Endothelial cell of umbilical vein (primary cell): ENCODE data around the gene DDIT3. TPM values are rescaled to one million over a fixed set of nuclear protein-coding genes. Genes with fewer than 3 reads are reported as not detected.
"Not testable (repeated sequence)": the region's sequence is repeated elsewhere in the genome, so short reads cannot be mapped to it uniquely, and the experiment has no call there.

Experiments
- BruUV-seq: library from RNA; stranded (reverse); fragments of 400-500 nt; replicated peaks from 2 replicates; lab custom pipeline; 2021; lab: Mats Ljungman, UMichigan
- CTCF ChIA-PET: fragments of 300-600, 350-600 bp; sonication (Branson Sonifier 250); formaldehyde crosslinking; loops from one replicate; lab custom pipeline; 2021; ENCODE audit warnings: antibody characterized with exemption, inconsistent platforms; lab: Charles Lee
- POLR2A ChIA-PET: fragments of 300-600, 350-600 bp; sonication (Branson Sonifier 250); formaldehyde crosslinking; loops from one replicate; lab custom pipeline; 2021; ENCODE audit warnings: antibody characterized with exemption, inconsistent platforms; lab: Charles Lee
- DNase-seq: peaks from one replicate; pipeline ENCODE4 v3.0.0-alpha.2; 2011; ENCODE audit warnings: low read depth, low spot score
- FAIRE-seq: peaks from 2 replicates; lab custom pipeline; 2011; peaks lifted over from hg19 to GRCh38; lab: Jason Lieb, UNC
- H2AFZ ChIP-seq: 2 replicates; pipeline ENCODE4 v1.6.0; 2012; ENCODE audit warnings: low read depth, low read length, control low read depth, inconsistent platforms
- H3K27ac ChIP-seq: 2 replicates; pipeline ENCODE4 v1.5.1; 2011; ENCODE audit warnings: low read depth, mild to moderate bottlenecking, control low read depth, low read length, moderate library complexity; ENCODE audit not compliant: insufficient read depth
- H3K27me3 ChIP-seq, 2 experiments: 2 replicates each; pipeline versions ENCODE4 v1.6.0 to v1.6.1; 2011; ENCODE audit warnings: low read length in 2 of 2, mixed read lengths in 1 of 2; ENCODE audit not compliant: control insufficient read depth in 2 of 2, insufficient read depth in 2 of 2
- H3K36me3 ChIP-seq, 2 experiments: 2 replicates in 1 of 2; 3 replicates in 1 of 2; pipeline ENCODE4 v1.5.1; 2011; ENCODE audit warnings: low read length in 2 of 2, mild to moderate bottlenecking in 1 of 2, moderate library complexity in 1 of 2; ENCODE audit not compliant: control insufficient read depth in 2 of 2, insufficient read depth in 2 of 2; ENCODE audit errors: extremely low read depth in 1 of 2
- H3K4me1 ChIP-seq: 3 replicates; pipeline ENCODE4 v1.5.1; 2011; ENCODE audit warnings: mild to moderate bottlenecking, low read length; ENCODE audit not compliant: control insufficient read depth, insufficient read depth; ENCODE audit errors: extremely low read depth
- H3K4me2 ChIP-seq: 2 replicates; pipeline ENCODE4 v1.6.1; 2011; ENCODE audit warnings: low read length, control low read depth, mixed read lengths; ENCODE audit not compliant: insufficient read depth
- H3K4me3 ChIP-seq, 3 experiments: fragments of 200-600 bp in 1 of 3; sonication (generic), shearing (Covaris generic) in 1 of 3; replicated peaks in 1 of 3; 2 replicates each; pipeline ENCODE4 v1.5.1; 2011 to 2016; ENCODE audit warnings: control low read depth in 3 of 3, low read length in 3 of 3, mild to moderate bottlenecking in 2 of 3, inconsistent platforms in 1 of 3, low read depth in 1 of 3, moderate library complexity in 1 of 3; ENCODE audit not compliant: insufficient read depth in 1 of 3
- H3K79me2 ChIP-seq: 2 replicates; pipeline ENCODE4 v1.6.0; 2012; ENCODE audit warnings: low read length, inconsistent platforms; ENCODE audit not compliant: control insufficient read depth, insufficient read depth
- H3K9ac ChIP-seq: replicated peaks from 2 replicates; pipeline ENCODE3; 2011; ENCODE audit warnings: low read length, control low read depth; ENCODE audit not compliant: insufficient read depth; ENCODE audit errors: extremely low read depth
- H3K9me1 ChIP-seq: replicated peaks from 3 replicates; pipeline ENCODE4 v1.6.0; 2011; ENCODE audit warnings: mild to moderate bottlenecking, low read length; ENCODE audit not compliant: control insufficient read depth, insufficient read depth; ENCODE audit errors: extremely low read depth
- H3K9me3 ChIP-seq: replicated peaks from 2 replicates; pipeline ENCODE4 v1.5.1; 2012; ENCODE audit warnings: low read length, inconsistent platforms; ENCODE audit not compliant: control insufficient read depth, insufficient read depth
- H4K20me1 ChIP-seq: replicated peaks from 2 replicates; pipeline ENCODE3; 2011; ENCODE audit warnings: mild to moderate bottlenecking, low read length; ENCODE audit not compliant: control insufficient read depth, insufficient read depth; ENCODE audit errors: extremely low read depth
- CTCF ChIP-seq, 2 donors: IDR thresholded peaks; 1 replicate in 1 of 2; 2 replicates in 1 of 2; pipeline ENCODE4 v1.5.1; 2011; ENCODE audit warnings: low read length in 2 of 2, mild to moderate bottlenecking in 2 of 2, moderate library complexity in 2 of 2, control low read depth in 1 of 2, inconsistent platforms in 1 of 2, low read depth in 1 of 2; ENCODE audit not compliant: insufficient read depth in 1 of 2; ENCODE audit errors: extremely low read depth in 1 of 2
- FOS ChIP-seq: IDR thresholded peaks from 2 replicates; pipeline ENCODE4 v1.6.1; 2011; ENCODE audit warnings: mild to moderate bottlenecking, low read length, moderate library complexity, borderline replicate concordance; ENCODE audit not compliant: insufficient read depth
- GATA2 ChIP-seq: IDR thresholded peaks from 2 replicates; pipeline ENCODE4 v1.7.0; 2011; ENCODE audit warnings: low read depth, mild to moderate bottlenecking, moderate library complexity, mixed read lengths, low read length; ENCODE audit not compliant: insufficient read length, insufficient read depth
- JUN ChIP-seq: IDR thresholded peaks from 2 replicates; pipeline ENCODE4 v1.6.1; 2011; ENCODE audit warnings: borderline replicate concordance, low read depth; ENCODE audit not compliant: insufficient read length, insufficient read depth
- MAX ChIP-seq: IDR thresholded peaks from 2 replicates; pipeline ENCODE4 v1.6.1; 2011; ENCODE audit not compliant: insufficient read depth, insufficient read length
- MYC ChIP-seq: IDR thresholded peaks from one replicate; pipeline ENCODE4 v1.6.1; 2011; ENCODE audit warnings: mild to moderate bottlenecking, low read depth, low read length
- POLR2A ChIP-seq: IDR thresholded peaks from 2 replicates; pipeline ENCODE4 v1.6.1; 2012; ENCODE audit warnings: low read depth, mild to moderate bottlenecking, control low read depth, low read length
- dilution Hi-C: fragments of 300-500 bp; cut with MboI; formaldehyde crosslinking; loops from one replicate; pipeline ENCODE4 v1.15.0; 2019; ENCODE audit warnings: low sequenced_read_pairs; ENCODE audit not compliant: extremely low pct_ligation_motif_present
- intact Hi-C: fragments of 100-400 bp; cut with micrococcal nuclease; formaldehyde crosslinking; loops from one replicate; pipeline ENCODE4 v1.10.0; 2022
- polyA plus RNA-seq, 4 experiments: library from polyadenylated mRNA; depleted of rRNA in 3 of 4; stranded (reverse) in 3 of 4; unstranded in 1 of 4; fragments of >200 nt; gene quantifications; 2 replicates each; pipeline versions ENCODE4 v1.2.1 to v1.2.3, GENCODE V29; 2011 to 2012; ENCODE audit warnings: missing spikeins in 1 of 4
- total RNA-seq: library from RNA; stranded (reverse); gene quantifications from 2 replicates; pipeline ENCODE4 v1.2.3, GENCODE V29; 2021

DDIT3 gene
- total and polyA plus RNA-seq, 2 donors (not counting 3 experiments of a cell fraction or from before 2014, with no cell fraction given) = 13.7 to 22.0 TPM

DNA sequence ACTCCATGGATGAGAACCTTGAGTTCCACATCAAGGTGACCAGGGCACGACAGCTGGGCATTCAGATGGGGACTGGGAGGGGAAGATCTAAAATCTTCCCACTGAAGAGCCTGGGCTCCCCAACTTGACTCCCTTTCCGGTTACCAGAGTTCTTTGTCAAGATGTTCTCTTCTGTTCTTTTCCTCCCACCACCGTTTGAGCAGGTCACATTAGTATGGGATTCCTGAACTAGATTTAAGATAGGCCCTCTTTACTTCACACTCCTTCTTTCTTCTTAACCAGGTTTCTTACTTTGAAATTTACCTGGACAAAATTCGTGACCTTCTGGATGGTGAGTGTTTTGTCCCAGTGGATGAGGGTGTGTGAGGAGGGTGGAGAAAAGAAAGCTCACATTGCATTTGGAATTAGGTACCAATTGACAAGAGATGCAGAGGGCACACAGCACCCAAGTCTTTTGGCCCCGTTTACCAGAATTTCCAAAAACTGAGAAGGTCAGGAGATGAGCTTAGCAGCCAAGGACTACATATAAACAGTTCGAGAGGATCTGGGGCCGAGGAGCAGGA is 43.9 kb upstream of the DDIT3 start:
- Histone ChIP-seq H3K36me3 (no peaks in the 10 kb centered on the region), H3K9me1 (no peaks in the 10 kb centered on the region), H3K4me3 (no peak overlapping the region), H3K4me1 (no peaks in the 10 kb centered on the region), H3K9me3 (no peaks in the 10 kb centered on the region), H4K20me1 (no peaks in the 10 kb centered on the region), H3K27me3 (peaks cover 7 to 9% of the 10 kb centered on the region in 2 experiments), H3K4me2 (no peak overlapping the region), H3K9ac (no peak overlapping the region), H3K79me2 (no peaks in the 10 kb centered on the region), H3K27ac (no peak overlapping the region), H2AFZ (no peak overlapping the region)
- DNase-seq = no peak
- BruUV-seq = no TSS peak
- ChIA-PET CTCF (interaction anchor here (1.1 to 1.3 kb wide), 2 partner anchors 19 to 195 kb away, joined by 3 to 9 read pairs; no protein-coding TSS in a partner anchor), POLR2A (no interaction called here)
- intact Hi-C loops = no loop called here
- TF ChIP-seq MAX (no peak), FOS (no peak)
- FAIRE-seq = no peak
- dilution Hi-C loops = no loop called here

GRCh38 chr12:57563358-57563757 is 43.0 kb upstream of the DDIT3 start:
- CTCF ChIA-PET = interaction anchor here (1.4 kb wide), 1 partner anchor 8 kb away, joined by 4 read pairs; no protein-coding TSS in a partner anchor
- H3K4me3 ChIP-seq = no peak overlapping the region
- H2AFZ ChIP-seq = no peak overlapping the region
- no peaks in the 10 kb centered on the region for H3K9me3 ChIP-seq
- no peak overlapping the region for H3K27ac ChIP-seq
- no TSS peak for BruUV-seq
- H4K20me1 ChIP-seq = no peaks in the 10 kb centered on the region
- no peaks in the 10 kb centered on the region for H3K36me3 ChIP-seq
- no peaks in the 10 kb centered on the region for H3K9me1 ChIP-seq
- TF ChIP-seq FOS (no peak), MAX (no peak), GATA2 (no peak), CTCF (IDR thresholded peaks at IDR 0.05; ENCODE audit: extremely low read depth in 1 of 2, insufficient read depth in 1 of 2, low read depth in 1 of 2, low read length in 2 of 2) (no peak), JUN (no peak), POLR2A (no peak), MYC (no peak)
- H3K27me3 ChIP-seq = peaks cover 7 to 9% of the 10 kb centered on the region in 2 experiments
- DNase-seq = no peak
- no peaks in the 10 kb centered on the region for H3K79me2 ChIP-seq
- dilution Hi-C loops (no loop called here), intact Hi-C loops (no loop called here)
- H3K4me2 ChIP-seq = no peak overlapping the region
- no peak overlapping the region for H3K9ac ChIP-seq
- no peaks in the 10 kb centered on the region for H3K4me1 ChIP-seq
- POLR2A ChIA-PET = no interaction called here
- FAIRE-seq = no peak

DNA sequence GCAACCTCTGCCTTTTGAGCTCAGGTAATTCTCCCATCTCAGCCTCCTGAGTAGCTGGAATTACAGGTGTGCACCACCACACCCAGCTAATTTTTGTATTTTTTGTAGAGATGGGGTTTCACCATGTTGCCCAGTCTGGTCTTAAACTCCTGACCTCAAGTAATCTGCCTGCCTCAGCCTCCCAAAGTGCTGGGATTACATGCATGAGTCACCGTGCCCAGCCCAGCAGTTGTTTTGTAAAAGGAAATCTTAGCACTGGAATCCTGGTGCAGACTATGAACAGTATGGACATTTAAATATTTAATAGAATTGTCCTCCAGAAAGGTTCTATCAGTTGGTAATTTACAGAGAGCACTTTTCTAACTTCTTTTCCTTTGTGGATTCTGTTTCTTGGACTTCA is 40.8 kb upstream of the DDIT3 start:
- POLR2A ChIA-PET, intact Hi-C loops, FAIRE-seq: not testable (repeated sequence)

More for the DNA sequence above, 40.8 kb upstream of the DDIT3 start:
- H3K4me1 ChIP-seq, H3K9me3 ChIP-seq, H2AFZ ChIP-seq, H3K36me3 ChIP-seq, H3K4me3 ChIP-seq, DNase-seq, BruUV-seq, H3K79me2 ChIP-seq, H3K4me2 ChIP-seq, H3K27ac ChIP-seq, H3K9me1 ChIP-seq, H3K9ac ChIP-seq, dilution Hi-C loops, H4K20me1 ChIP-seq, H3K27me3 ChIP-seq: not testable (repeated sequence)
- CTCF ChIA-PET = interaction anchor here (0.6 kb wide), 1 partner anchor 22 kb away, joined by 3 read pairs; no protein-coding TSS in a partner anchor
